Panc1 (cell line): ENCODE measurements around the gene HTT.

Experiments
- CTCF ChIP-seq: fragments of 450-650 bp; IDR thresholded peaks from 2 replicates; pipeline ENCODE4 v1.5.1; 2017; ENCODE audit warnings: mild to moderate bottlenecking
- POLR2AphosphoS5 ChIP-seq: IDR thresholded peaks from 2 replicates; pipeline ENCODE4 v1.6.1; 2012; ENCODE audit warnings: mild to moderate bottlenecking, low read depth, low read length, moderate library complexity
- REST ChIP-seq, 2 experiments: IDR thresholded peaks; 2 replicates each; pipeline ENCODE4 v1.6.1; 2011 to 2012; ENCODE audit warnings: low read depth in 2 of 2, control low read depth in 1 of 2, low read length in 1 of 2, mild to moderate bottlenecking in 1 of 2, moderate library complexity in 1 of 2; ENCODE audit not compliant: insufficient read depth in 1 of 2
- SIN3A ChIP-seq: IDR thresholded peaks from 2 replicates; pipeline ENCODE4 v1.6.1; 2012; ENCODE audit warnings: low read depth, mild to moderate bottlenecking, low read length, moderate library complexity, borderline replicate concordance; ENCODE audit not compliant: insufficient read depth
- TCF7L2 ChIP-seq: IDR thresholded peaks from 2 replicates; pipeline ENCODE4 v1.6.1; 2011; ENCODE audit warnings: mild to moderate bottlenecking, low read depth, low read length, inconsistent platforms

GRCh38 chr4:3062471-3062870 is 12.0 kb upstream of the HTT start:
- no peak for TF ChIP-seq CTCF
- TF ChIP-seq SIN3A = no peak
- no peak for TF ChIP-seq REST (IDR thresholded peaks at IDR 0.05; ENCODE audit: insufficient read depth in 1 of 2, low read depth in 2 of 2, low read length in 1 of 2)
- TF ChIP-seq POLR2AphosphoS5 = no peak
- no peak for TF ChIP-seq TCF7L2
